NCI-H526 (cell line): ENCODE data around the gene GGCX.

ENCODE experiments used
- DNase-seq, 2 experiments: peaks; one replicate each; lab custom pipeline; 2025; lab: John Stamatoyannopoulos, UW

The GGCX gene

GRCh38 chr2:85516653-85517389 is 44.5 kb downstream of the GGCX start:
- DNase-seq: no peak

- DNase-seq: no peak
Observed at GRCh38 chr2:85514323-85514722, 47.0 kb downstream of the GGCX start.

GRCh38 chr2:85511008-85511811 is 50.1 kb downstream of the GGCX start:
- DNase-seq: no peak

GRCh38 chr2:85506768-85507181 is 54.5 kb downstream of the GGCX start:
- DNase-seq: no peak

GRCh38 chr2:85505551-85506238 is 55.6 kb downstream of the GGCX start:
- DNase-seq: no peak

GRCh38 chr2:85504778-85505261 is 56.5 kb downstream of the GGCX start:
- no peak for DNase-seq

GRCh38 chr2:85503851-85504777 is 57.2 kb downstream of the GGCX start:
- no peak for DNase-seq

- no peak for DNase-seq
Observed at GRCh38 chr2:85503168-85503850, 58.0 kb downstream of the GGCX start.

GRCh38 chr2:85502720-85503119 is 58.6 kb downstream of the GGCX start:
- DNase-seq: no peak

GRCh38 chr2:85501248-85501647 is 60.0 kb downstream of the GGCX start:
- DNase-seq: no peak

GRCh38 chr2:85497944-85498630 is 63.2 kb downstream of the GGCX start:
- DNase-seq: no peak

- no peak for DNase-seq
Observed at GRCh38 chr2:85496436-85496835, 64.9 kb downstream of the GGCX start.
